Brain microvascular endothelial cell (primary cell): Measurements from ENCODE around the gene LRRC70.
"Not testable (repeated sequence)": the region's sequence is repeated elsewhere in the genome, so short reads cannot be mapped to it uniquely, and the experiment has no call there.

ENCODE experiments used
- DNase-seq: peaks from one replicate; pipeline ENCODE4 v3.0.0-alpha.2; 2020
- H3K27ac ChIP-seq: fragments of 250-450 bp; sonication (Bioruptor Pico); 2 replicates; pipeline ENCODE4 v1.5.1; 2020; ENCODE audit warnings: mild to moderate bottlenecking, moderate library complexity
- H3K27me3 ChIP-seq: fragments of 250-450 bp; sonication (Bioruptor Pico); replicated peaks from 2 replicates; pipeline ENCODE4 v1.5.1; 2020; ENCODE audit warnings: mild to moderate bottlenecking
- H3K36me3 ChIP-seq: fragments of 250-450 bp; sonication (Bioruptor Pico); replicated peaks from 2 replicates; pipeline ENCODE4 v1.5.1; 2020; ENCODE audit warnings: mild to moderate bottlenecking
- H3K4me3 ChIP-seq: 2 replicates; pipeline ENCODE4 v1.5.1; 2011; ENCODE audit warnings: low read depth, mild to moderate bottlenecking, control low read depth, low read length, moderate library complexity
- in situ Hi-C: cut with HindIII; loops from 2 replicates; pipeline ENCODE4 v1.10.0; 2017; ENCODE audit warnings: low sequenced_read_pairs, low pct_ligation_motif_present
- TF ChIP-seq, protein P1 (sequence below): IDR thresholded peaks from 2 replicates; pipeline ENCODE4 v1.5.1; 2011; ENCODE audit warnings: low read depth, mild to moderate bottlenecking, moderate library complexity, low read length, control low read depth, inconsistent platforms; ENCODE audit errors: missing control alignments

The LRRC70 gene

DNA sequence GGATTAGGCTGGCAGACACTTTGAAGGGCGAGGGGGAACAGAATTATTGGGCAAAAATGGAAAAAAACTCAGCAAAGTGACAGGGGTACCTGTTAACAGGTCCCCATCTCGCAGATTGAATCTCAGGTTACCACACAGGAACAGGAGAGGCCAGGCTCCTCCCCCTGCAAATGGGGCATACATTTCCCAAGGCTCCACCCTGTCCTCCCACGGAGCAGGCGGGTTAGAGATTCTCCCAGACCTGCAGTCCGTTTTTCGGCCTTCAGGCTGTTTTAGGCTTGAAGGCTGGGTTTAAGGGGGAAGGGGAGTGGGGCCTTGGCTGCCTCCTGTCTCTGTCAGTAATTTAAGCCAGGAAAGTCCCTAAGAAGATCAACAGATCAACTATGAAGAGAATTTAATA is 42.7 kb downstream of the LRRC70 start:
- no peak for DNase-seq
- in situ Hi-C loops: no loop called here
- Histone ChIP-seq H3K27me3 (no peaks in the 10 kb centered on the region), H3K4me3 (no peak overlapping the region), H3K27ac (no peak overlapping the region), H3K36me3 (no peaks in the 10 kb centered on the region)
- TF ChIP-seq, protein P1, sequence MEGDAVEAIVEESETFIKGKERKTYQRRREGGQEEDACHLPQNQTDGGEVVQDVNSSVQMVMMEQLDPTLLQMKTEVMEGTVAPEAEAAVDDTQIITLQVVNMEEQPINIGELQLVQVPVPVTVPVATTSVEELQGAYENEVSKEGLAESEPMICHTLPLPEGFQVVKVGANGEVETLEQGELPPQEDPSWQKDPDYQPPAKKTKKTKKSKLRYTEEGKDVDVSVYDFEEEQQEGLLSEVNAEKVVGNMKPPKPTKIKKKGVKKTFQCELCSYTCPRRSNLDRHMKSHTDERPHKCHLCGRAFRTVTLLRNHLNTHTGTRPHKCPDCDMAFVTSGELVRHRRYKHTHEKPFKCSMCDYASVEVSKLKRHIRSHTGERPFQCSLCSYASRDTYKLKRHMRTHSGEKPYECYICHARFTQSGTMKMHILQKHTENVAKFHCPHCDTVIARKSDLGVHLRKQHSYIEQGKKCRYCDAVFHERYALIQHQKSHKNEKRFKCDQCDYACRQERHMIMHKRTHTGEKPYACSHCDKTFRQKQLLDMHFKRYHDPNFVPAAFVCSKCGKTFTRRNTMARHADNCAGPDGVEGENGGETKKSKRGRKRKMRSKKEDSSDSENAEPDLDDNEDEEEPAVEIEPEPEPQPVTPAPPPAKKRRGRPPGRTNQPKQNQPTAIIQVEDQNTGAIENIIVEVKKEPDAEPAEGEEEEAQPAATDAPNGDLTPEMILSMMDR: no peak

DNA sequence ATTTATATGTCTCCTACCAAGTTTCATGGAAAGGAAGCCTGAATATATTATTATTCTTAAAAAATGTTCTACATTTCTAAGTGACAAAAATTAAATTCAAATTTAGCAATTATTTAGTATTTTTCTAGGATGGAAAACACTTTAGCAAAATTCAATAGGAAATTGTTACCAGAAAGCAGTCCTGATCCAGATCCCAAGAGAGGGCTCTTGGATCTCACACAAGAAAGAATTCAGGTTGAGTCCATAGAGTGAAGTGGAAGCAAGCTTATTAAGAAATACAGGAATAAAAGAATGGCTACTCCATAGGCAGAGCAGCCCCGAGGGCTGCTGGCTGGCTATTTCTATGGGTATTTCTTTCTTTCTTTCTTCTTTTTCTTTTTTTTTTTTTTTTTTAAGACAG is 44.7 kb downstream of the LRRC70 start:
- no peak for DNase-seq
- H3K36me3 ChIP-seq: no peaks in the 10 kb centered on the region
- H3K4me3 ChIP-seq: no peak overlapping the region
- H3K27me3 ChIP-seq: no peaks in the 10 kb centered on the region
- TF ChIP-seq, protein P1: no peak
- no peak overlapping the region for H3K27ac ChIP-seq
- in situ Hi-C loops: no loop called here

DNA sequence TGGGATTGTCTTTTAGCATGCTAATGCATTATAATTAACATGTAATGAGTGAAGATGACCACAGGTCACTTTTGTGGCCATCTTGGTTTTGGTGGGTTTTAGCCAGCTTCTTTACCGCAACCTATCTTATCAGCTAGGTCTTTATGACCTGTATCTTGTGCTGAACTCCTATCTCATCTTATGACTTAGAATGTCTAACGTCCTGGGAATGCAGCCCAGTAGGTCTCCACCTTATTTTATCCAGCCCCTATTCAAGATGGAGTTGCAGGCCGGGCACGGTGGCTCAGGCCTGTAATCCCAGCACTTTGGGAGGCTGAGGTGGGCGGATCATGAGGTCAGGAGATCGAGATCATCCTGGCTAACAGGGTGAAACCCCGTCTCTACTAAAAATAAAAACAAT is 45.8 kb downstream of the LRRC70 start:
- H3K36me3 ChIP-seq, DNase-seq, in situ Hi-C loops, H3K27ac ChIP-seq, H3K27me3 ChIP-seq, H3K4me3 ChIP-seq: not testable (repeated sequence)

DNA sequence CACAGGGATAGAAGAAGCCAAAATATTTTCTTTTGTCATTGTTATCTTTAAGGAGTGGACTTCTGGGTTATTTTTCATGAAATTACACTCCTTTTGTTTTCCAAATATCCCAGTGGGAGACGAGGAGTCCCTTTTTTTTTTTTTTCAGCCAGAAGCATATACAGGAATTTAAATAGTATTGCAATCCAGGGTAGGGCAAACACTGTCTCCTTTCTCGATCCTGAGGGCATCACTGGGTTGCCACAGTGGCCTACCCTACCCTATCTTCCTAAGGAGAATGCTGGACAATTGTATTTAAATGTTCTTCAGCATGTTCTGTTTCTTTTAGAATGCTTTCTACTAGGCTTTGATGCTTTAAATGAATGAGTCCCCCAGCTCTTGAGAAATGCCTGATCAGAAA is 47.9 kb downstream of the LRRC70 start:
- H3K4me3 ChIP-seq: no peak overlapping the region
- H3K36me3 ChIP-seq: no peaks in the 10 kb centered on the region
- DNase-seq: no peak
- H3K27me3 ChIP-seq: no peaks in the 10 kb centered on the region
- in situ Hi-C loops: no loop called here
- TF ChIP-seq, protein P1: no peak
- no peak overlapping the region for H3K27ac ChIP-seq

DNA sequence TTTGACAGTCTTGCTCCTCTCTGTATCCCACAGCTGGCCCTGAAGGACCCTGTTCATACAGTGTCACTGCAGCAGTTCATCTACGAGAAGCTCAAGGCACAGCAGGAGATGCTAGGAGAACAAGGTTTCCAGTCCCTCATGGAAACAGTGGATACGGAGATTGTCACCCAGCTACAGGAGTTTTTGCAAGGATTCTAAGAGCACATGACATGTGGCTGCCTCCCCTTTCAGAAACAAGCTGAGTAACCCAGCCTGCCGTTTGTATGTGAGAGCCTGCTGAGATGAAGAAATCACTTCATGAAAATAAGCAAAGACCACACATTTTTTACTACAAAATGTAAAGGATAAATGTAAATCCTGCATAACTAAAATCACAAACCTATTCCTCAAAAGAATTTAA is 48.5 kb downstream of the LRRC70 start:
- no peak overlapping the region for H3K4me3 ChIP-seq
- no peaks in the 10 kb centered on the region for H3K27me3 ChIP-seq
- TF ChIP-seq, protein P1: no peak
- no peak overlapping the region for H3K27ac ChIP-seq
- in situ Hi-C loops: no loop called here
- H3K36me3 ChIP-seq: no peaks in the 10 kb centered on the region
- no peak for DNase-seq

DNA sequence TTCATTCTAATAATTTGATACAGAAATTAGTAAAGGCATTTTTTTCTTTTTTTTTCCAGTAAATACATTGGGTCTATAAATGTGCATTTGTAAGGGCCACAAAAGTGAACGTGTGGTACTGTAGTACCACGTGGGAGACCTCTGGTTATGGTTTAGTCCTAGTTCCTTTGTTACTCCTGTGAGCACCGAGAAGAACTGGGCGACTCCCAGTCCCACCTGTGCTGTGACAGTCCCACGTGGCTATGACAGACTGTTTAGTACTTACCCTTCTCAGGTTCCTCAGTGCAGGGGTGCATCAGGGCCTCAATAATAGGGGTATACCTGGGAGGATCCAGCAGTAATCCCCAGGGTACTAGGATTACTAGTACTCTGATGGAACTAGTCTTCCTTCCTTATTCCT is 49.3 kb downstream of the LRRC70 start:
- DNase-seq: no peak
- Histone ChIP-seq H3K27ac (no peak overlapping the region), H3K27me3 (no peaks in the 10 kb centered on the region), H3K4me3 (no peak overlapping the region), H3K36me3 (no peaks in the 10 kb centered on the region)
- TF ChIP-seq, protein P1: no peak
- in situ Hi-C loops: no loop called here
